Measurements from ENCODE around the gene MYCBP2.

MYCBP2 gene

DNA sequence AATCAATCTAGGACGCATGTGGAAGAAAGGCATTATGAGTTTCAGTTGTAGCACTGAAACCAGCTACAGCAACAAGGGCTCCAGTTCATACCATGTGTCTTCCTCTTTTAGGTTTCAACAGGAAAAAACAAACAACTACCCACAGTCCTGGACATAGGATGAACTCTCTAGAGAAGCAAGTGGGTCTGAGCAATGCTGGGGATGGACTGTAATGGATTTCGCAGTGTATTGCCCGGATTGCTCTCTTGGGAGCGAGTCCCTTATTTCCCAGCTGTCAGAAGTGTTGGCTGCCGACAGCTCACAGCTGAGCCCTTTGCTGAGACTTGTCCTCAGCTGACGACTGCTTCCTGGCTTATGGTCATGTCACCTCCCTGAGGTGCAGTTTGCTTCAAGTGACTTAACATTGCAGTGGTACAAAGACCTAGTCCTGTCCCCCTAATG lies 12.1 kb upstream of the MYCBP2 start:
- H3K36me3 ChIP-seq (ENCODE audit: control insufficient read depth in 1 of 2, insufficient read depth in 2 of 2, low read depth in 1 of 2, low read length in 2 of 2): no peaks in the 10 kb centered on the region
- no peak overlapping the region for H4K8ac ChIP-seq (ENCODE audit: low read length)
- peaks cover 7% of the 10 kb centered on the region for H3K9me3 ChIP-seq (ENCODE audit: control insufficient read depth, low read length)
- H2BK120ac ChIP-seq (ENCODE audit: low read depth, low read length): no peak overlapping the region
- H2AK5ac ChIP-seq (ENCODE audit: low read length, severe bottlenecking): no peak overlapping the region
- no peak overlapping the region for H2BK12ac ChIP-seq (ENCODE audit: low read length in 2 of 2)
- H2BK5ac ChIP-seq (ENCODE audit: low read depth, low read length, poor library complexity, severe bottlenecking): no peak overlapping the region
- H3K4me3 ChIP-seq (ENCODE audit: insufficient read depth in 1 of 2, low read depth in 1 of 2, low read length in 2 of 2): no peak overlapping the region
- no peak overlapping the region for H3K23ac ChIP-seq (ENCODE audit: low read length in 2 of 2)
- H2BK15ac ChIP-seq (ENCODE audit: low read depth, poor library complexity, severe bottlenecking): no peak overlapping the region
- DNase-seq: no peak
- peaks cover 0 to 22% of the 10 kb centered on the region in 2 experiments for H3K27me3 ChIP-seq (ENCODE audit: control insufficient read depth in 1 of 2, insufficient read depth in 1 of 2, low read length in 2 of 2)
- H3K9ac ChIP-seq (ENCODE audit: low read length): no peak overlapping the region
- H3K4me2 ChIP-seq (ENCODE audit: low read length, poor library complexity, severe bottlenecking): no peak overlapping the region
- no peaks in the 10 kb centered on the region for H3K79me1 ChIP-seq (replicated peaks; ENCODE audit: low read length, poor library complexity, severe bottlenecking)
- no peak overlapping the region for H3K27ac ChIP-seq (ENCODE audit: low read length, poor library complexity, severe bottlenecking)
- H3K14ac ChIP-seq (ENCODE audit: low read length in 2 of 2): no peak overlapping the region
- H3K18ac ChIP-seq (ENCODE audit: low read depth in 1 of 2, low read length in 2 of 2): no peak overlapping the region
- H3K4me1 ChIP-seq (ENCODE audit: control insufficient read depth, insufficient read depth, low read depth, low read length): no peaks in the 10 kb centered on the region
- no peak overlapping the region for H4K91ac ChIP-seq (ENCODE audit: low read length)
- no peak overlapping the region for H2AFZ ChIP-seq (ENCODE audit: low read depth, low read length)
- 62% methylated on average over 5 of the region's 6 CpGs for WGBS
- H3K4ac ChIP-seq (ENCODE audit: low read depth in 1 of 2, low read length in 2 of 2): no peak overlapping the region

GRCh38 chr13:77338329-77338728 lies 11.4 kb upstream of the MYCBP2 start:
- H3K27ac ChIP-seq (ENCODE audit: low read length, poor library complexity, severe bottlenecking): no peak overlapping the region
- H3K18ac ChIP-seq (ENCODE audit: low read depth in 1 of 2, low read length in 2 of 2): no peak overlapping the region
- H3K27me3 ChIP-seq (ENCODE audit: control insufficient read depth in 1 of 2, insufficient read depth in 1 of 2, low read length in 2 of 2): peaks cover 0 to 22% of the 10 kb centered on the region in 2 experiments
- H3K9me3 ChIP-seq (ENCODE audit: control insufficient read depth, low read length): peaks cover 7% of the 10 kb centered on the region
- H2BK15ac ChIP-seq (ENCODE audit: low read depth, poor library complexity, severe bottlenecking): no peak overlapping the region
- no peak overlapping the region for H2BK5ac ChIP-seq (ENCODE audit: low read depth, low read length, poor library complexity, severe bottlenecking)
- H2BK12ac ChIP-seq (ENCODE audit: low read length in 2 of 2): no peak overlapping the region
- no peaks in the 10 kb centered on the region for H3K4me1 ChIP-seq (ENCODE audit: control insufficient read depth, insufficient read depth, low read depth, low read length)
- no peak for DNase-seq
- H3K79me1 ChIP-seq (replicated peaks; ENCODE audit: low read length, poor library complexity, severe bottlenecking): no peaks in the 10 kb centered on the region
- no peak overlapping the region for H3K4ac ChIP-seq (ENCODE audit: low read depth in 1 of 2, low read length in 2 of 2)
- no peak overlapping the region for H3K14ac ChIP-seq (ENCODE audit: low read length in 2 of 2)
- 95% methylated on average over 2 of the region's 2 CpGs for WGBS
- no peak overlapping the region for H4K8ac ChIP-seq (ENCODE audit: low read length)
- H3K9ac ChIP-seq (ENCODE audit: low read length): no peak overlapping the region
- no peak overlapping the region for H3K4me3 ChIP-seq (ENCODE audit: insufficient read depth in 1 of 2, low read depth in 1 of 2, low read length in 2 of 2)
- H3K4me2 ChIP-seq (ENCODE audit: low read length, poor library complexity, severe bottlenecking): no peak overlapping the region
- H3K36me3 ChIP-seq (ENCODE audit: control insufficient read depth in 1 of 2, insufficient read depth in 2 of 2, low read depth in 1 of 2, low read length in 2 of 2): no peaks in the 10 kb centered on the region
- no peak overlapping the region for H2AK5ac ChIP-seq (ENCODE audit: low read length, severe bottlenecking)
- no peak overlapping the region for H2AFZ ChIP-seq (ENCODE audit: low read depth, low read length)
- no peak overlapping the region for H3K23ac ChIP-seq (ENCODE audit: low read length in 2 of 2)
- H2BK120ac ChIP-seq (ENCODE audit: low read depth, low read length): no peak overlapping the region
- no peak overlapping the region for H4K91ac ChIP-seq (ENCODE audit: low read length)

DNA sequence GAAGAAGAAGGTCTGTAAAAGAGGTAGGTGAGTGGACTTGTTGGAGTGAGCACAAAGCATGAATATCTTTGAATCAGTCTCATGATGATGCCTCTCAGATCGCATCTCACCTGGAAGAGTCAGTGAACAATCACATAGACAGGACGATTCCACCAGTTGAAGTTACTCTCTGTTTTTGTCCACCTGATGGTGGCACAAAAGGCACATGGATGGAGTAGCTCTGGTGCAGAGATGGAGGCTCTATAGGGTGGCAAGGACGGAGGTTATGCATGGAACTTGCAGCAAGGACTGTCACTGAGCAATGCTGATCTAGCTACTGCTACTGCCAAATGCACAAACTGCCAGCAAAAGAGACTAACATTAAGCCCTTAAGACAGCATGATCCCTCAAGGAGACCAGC lies 10.3 kb upstream of the MYCBP2 start:
- H3K27me3 ChIP-seq (ENCODE audit: control insufficient read depth in 1 of 2, insufficient read depth in 1 of 2, low read length in 2 of 2): peaks cover 0 to 22% of the 10 kb centered on the region in 2 experiments
- no peak overlapping the region for H3K27ac ChIP-seq (ENCODE audit: low read length, poor library complexity, severe bottlenecking)
- no peak overlapping the region for H3K18ac ChIP-seq (ENCODE audit: low read depth in 1 of 2, low read length in 2 of 2)
- peaks cover 7% of the 10 kb centered on the region for H3K9me3 ChIP-seq (ENCODE audit: control insufficient read depth, low read length)
- no peak overlapping the region for H3K4me2 ChIP-seq (ENCODE audit: low read length, poor library complexity, severe bottlenecking)
- no peak overlapping the region for H3K9ac ChIP-seq (ENCODE audit: low read length)
- H4K91ac ChIP-seq (ENCODE audit: low read length): no peak overlapping the region
- H4K8ac ChIP-seq (ENCODE audit: low read length): no peak overlapping the region
- H2AFZ ChIP-seq (ENCODE audit: low read depth, low read length): no peak overlapping the region
- H3K36me3 ChIP-seq (ENCODE audit: control insufficient read depth in 1 of 2, insufficient read depth in 2 of 2, low read depth in 1 of 2, low read length in 2 of 2): no peaks in the 10 kb centered on the region
- no peak overlapping the region for H3K23ac ChIP-seq (ENCODE audit: low read length in 2 of 2)
- no peaks in the 10 kb centered on the region for H3K4me1 ChIP-seq (ENCODE audit: control insufficient read depth, insufficient read depth, low read depth, low read length)
- no peak overlapping the region for H2BK15ac ChIP-seq (ENCODE audit: low read depth, poor library complexity, severe bottlenecking)
- no peaks in the 10 kb centered on the region for H3K79me1 ChIP-seq (replicated peaks; ENCODE audit: low read length, poor library complexity, severe bottlenecking)
- no peak overlapping the region for H2BK5ac ChIP-seq (ENCODE audit: low read depth, low read length, poor library complexity, severe bottlenecking)
- 89% methylated on average over 3 of the region's 3 CpGs for WGBS
- no peak overlapping the region for H3K4ac ChIP-seq (ENCODE audit: low read depth in 1 of 2, low read length in 2 of 2)
- no peak overlapping the region for H3K4me3 ChIP-seq (ENCODE audit: insufficient read depth in 1 of 2, low read depth in 1 of 2, low read length in 2 of 2)
- H2BK12ac ChIP-seq (ENCODE audit: low read length in 2 of 2): no peak overlapping the region
- no peak overlapping the region for H2AK5ac ChIP-seq (ENCODE audit: low read length, severe bottlenecking)
- H2BK120ac ChIP-seq (ENCODE audit: low read depth, low read length): no peak overlapping the region
- H3K14ac ChIP-seq (ENCODE audit: low read length in 2 of 2): no peak overlapping the region
- no peak for DNase-seq

- H2BK15ac ChIP-seq (ENCODE audit: low read depth, poor library complexity, severe bottlenecking): no peak overlapping the region
- H3K9me3 ChIP-seq (ENCODE audit: control insufficient read depth, low read length): peaks cover 4% of the 10 kb centered on the region
- H2AFZ ChIP-seq (ENCODE audit: low read depth, low read length): no peak overlapping the region
- H3K36me3 ChIP-seq (ENCODE audit: control insufficient read depth in 1 of 2, insufficient read depth in 2 of 2, low read depth in 1 of 2, low read length in 2 of 2): no peaks in the 10 kb centered on the region
- no peak overlapping the region for H4K91ac ChIP-seq (ENCODE audit: low read length)
- no peak overlapping the region for H3K4me3 ChIP-seq (ENCODE audit: insufficient read depth in 1 of 2, low read depth in 1 of 2, low read length in 2 of 2)
- H3K14ac ChIP-seq (ENCODE audit: low read length in 2 of 2): no peak overlapping the region
- H3K27ac ChIP-seq (ENCODE audit: low read length, poor library complexity, severe bottlenecking): no peak overlapping the region
- peaks cover 0 to 22% of the 10 kb centered on the region in 2 experiments for H3K27me3 ChIP-seq (ENCODE audit: control insufficient read depth in 1 of 2, insufficient read depth in 1 of 2, low read length in 2 of 2)
- H2BK120ac ChIP-seq (ENCODE audit: low read depth, low read length): no peak overlapping the region
- H3K4me1 ChIP-seq (ENCODE audit: control insufficient read depth, insufficient read depth, low read depth, low read length): no peaks in the 10 kb centered on the region
- H3K79me1 ChIP-seq (replicated peaks; ENCODE audit: low read length, poor library complexity, severe bottlenecking): no peaks in the 10 kb centered on the region
- H2BK5ac ChIP-seq (ENCODE audit: low read depth, low read length, poor library complexity, severe bottlenecking): no peak overlapping the region
- no peak overlapping the region for H4K8ac ChIP-seq (ENCODE audit: low read length)
- no peak overlapping the region for H2AK5ac ChIP-seq (ENCODE audit: low read length, severe bottlenecking)
- no peak overlapping the region for H3K23ac ChIP-seq (ENCODE audit: low read length in 2 of 2)
- H3K18ac ChIP-seq (ENCODE audit: low read depth in 1 of 2, low read length in 2 of 2): no peak overlapping the region
- H3K4ac ChIP-seq (ENCODE audit: low read depth in 1 of 2, low read length in 2 of 2): no peak overlapping the region
- no peak overlapping the region for H3K9ac ChIP-seq (ENCODE audit: low read length)
- H2BK12ac ChIP-seq (ENCODE audit: low read length in 2 of 2): no peak overlapping the region
- no peak overlapping the region for H3K4me2 ChIP-seq (ENCODE audit: low read length, poor library complexity, severe bottlenecking)
- DNase-seq: no peak
These were observed 8.6 kb upstream of the MYCBP2 start for GRCh38 chr13:77335543-77335942.
